Activated T-cell treated with anti-CD3 and anti-CD28 coated beads for 24 hours (primary cell): ENCODE results near the gene GMPPA.

Experiments
- DNase-seq: peaks from one replicate; pipeline ENCODE4 v3.0.0-alpha.2; 2020; ENCODE audit warnings: low read depth

Gene GMPPA

DNA sequence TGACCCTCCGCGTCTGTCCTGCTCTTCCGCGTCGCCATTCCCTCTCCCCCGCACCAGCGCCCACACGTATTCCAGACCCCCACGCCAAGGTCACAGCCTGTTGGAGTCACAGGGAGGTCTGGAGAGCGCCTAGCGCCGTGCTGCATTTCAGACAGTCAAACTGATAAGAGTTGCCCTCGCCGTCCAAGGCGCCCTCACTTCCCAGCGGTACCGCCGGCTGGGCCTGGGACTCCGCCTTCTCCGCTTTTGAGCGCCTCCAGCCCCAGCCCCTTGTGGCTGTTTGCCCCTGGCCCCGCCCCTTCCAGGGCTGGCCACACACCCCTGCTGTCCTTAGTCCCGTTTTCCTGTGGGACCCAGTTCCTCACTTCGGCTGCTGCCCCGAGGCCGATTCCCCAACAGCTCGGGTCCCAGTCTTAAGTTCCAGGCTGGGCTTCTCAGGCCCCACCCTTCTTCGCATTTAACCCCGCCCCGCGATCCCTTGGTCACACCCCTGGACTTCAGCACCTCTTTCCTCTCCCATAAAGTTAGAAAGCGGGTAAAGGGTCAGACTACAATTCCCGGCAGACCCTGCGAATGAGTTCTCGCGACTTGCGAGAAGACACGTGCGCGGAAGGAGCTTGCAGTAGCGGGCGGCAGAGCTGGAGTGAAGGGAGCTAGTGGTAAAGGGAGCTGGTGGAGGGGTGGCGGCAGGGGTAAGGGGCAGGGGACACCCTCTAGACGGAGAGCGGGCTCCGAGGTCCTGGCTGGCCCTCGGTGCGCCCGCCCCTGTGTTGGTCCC lies at the start of gene GMPPA:
GMPPA (plus strand) TSS at position 612 of the 778 bp plus-strand sequence. CDS start 1,085 bp downstream, outside the sequence.
- peak; percentile 90 for DNase-seq

DNA sequence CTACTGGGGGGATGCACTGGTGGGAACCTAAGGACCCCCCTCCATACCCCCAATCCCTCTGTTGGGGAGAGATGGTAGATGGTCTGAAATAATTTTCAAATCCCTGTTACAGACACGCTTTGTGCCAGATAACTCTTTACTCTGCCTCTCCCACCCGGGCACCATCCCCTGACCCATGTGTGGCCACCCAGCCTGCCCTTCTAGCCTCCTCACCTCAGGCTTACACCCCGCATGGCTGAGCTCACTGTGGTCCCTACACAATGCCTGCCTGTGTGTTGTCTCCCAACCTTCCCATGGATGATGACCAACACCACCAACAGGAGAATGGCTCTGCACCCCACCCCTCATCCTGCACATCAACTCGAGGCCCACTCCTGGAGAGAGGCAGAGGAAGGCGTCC lies 49.1 kb upstream of the GMPPA start:
- no peak for DNase-seq

DNA sequence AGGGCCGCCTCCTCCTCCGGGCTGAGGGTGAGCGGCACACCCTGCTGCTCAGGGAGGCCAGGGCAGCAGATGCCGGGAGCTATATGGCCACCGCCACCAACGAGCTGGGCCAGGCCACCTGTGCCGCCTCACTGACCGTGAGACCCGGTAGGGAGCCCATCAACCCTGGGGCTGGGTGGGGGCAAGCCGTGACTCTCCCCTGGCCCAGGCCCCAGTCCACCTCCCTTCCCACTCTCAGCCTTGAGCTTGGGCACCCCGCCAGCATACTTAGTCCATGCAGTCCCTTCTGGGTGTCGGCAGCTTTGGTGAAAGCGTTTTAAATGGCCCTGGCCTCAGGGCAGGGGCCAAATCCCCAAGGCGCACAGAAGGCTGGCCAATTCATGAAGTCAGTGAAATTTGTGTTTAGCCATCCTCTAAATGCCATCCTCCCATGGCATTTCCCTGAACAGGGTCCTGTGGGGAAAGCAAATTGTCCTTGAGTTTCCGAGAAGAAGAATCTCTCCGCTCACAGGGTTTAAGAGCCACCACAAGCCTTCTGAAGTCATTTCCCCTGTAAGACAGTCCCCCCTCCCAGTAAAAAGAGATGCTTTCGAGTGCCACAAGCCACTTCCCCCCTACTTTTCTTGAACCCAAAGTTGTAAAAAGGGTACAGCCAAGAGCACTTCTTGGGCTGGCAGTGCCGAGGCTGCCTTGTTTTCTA lies 46.9 kb upstream of the GMPPA start:
- no peak for DNase-seq

DNA sequence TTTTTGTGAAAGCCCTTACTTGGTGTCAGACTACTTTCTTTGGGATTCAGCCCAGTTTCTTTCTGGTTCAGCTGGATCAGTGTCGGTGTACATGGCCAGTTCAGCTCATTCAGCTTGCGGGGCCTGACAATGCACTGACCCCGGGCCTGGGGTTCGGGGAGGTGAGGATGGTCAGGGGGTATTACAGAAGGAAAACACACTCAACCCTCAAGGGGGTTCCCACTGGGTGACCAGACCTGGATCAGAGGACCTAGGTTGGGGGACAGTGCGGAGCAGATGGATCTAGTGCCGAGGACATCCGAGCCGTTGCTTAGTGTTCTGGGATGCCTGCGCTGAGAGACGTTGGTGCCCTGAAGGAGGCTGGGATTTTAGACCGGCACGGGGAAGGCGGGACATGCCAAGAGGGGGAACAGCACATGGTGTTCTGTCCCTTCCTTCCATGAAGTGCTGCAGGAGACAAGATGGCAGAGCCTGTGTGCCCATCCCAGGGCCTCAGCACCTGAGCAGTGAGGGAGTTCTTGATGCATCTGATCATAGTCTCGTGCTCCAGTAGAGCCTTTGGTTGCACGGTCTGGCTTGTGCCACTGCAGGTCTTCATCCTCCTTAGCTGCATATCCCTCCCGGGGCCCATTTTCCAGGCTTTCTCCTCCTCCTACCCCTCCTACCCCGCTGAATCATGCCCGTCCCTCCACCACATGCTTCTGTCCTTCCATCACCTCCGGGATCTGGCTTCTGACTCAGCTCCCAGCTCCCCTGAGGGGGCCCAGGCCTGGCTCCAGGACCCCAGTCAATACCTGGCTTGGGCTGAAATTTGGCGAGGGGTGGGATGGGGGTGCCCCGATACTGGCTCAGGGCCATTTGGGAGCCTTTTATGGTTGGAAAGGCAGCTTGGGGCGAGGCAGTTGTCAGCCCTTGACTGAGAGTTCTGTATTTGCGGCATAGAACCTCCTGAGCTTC lies 46.1 kb upstream of the GMPPA start:
- DNase-seq: no peak

DNA sequence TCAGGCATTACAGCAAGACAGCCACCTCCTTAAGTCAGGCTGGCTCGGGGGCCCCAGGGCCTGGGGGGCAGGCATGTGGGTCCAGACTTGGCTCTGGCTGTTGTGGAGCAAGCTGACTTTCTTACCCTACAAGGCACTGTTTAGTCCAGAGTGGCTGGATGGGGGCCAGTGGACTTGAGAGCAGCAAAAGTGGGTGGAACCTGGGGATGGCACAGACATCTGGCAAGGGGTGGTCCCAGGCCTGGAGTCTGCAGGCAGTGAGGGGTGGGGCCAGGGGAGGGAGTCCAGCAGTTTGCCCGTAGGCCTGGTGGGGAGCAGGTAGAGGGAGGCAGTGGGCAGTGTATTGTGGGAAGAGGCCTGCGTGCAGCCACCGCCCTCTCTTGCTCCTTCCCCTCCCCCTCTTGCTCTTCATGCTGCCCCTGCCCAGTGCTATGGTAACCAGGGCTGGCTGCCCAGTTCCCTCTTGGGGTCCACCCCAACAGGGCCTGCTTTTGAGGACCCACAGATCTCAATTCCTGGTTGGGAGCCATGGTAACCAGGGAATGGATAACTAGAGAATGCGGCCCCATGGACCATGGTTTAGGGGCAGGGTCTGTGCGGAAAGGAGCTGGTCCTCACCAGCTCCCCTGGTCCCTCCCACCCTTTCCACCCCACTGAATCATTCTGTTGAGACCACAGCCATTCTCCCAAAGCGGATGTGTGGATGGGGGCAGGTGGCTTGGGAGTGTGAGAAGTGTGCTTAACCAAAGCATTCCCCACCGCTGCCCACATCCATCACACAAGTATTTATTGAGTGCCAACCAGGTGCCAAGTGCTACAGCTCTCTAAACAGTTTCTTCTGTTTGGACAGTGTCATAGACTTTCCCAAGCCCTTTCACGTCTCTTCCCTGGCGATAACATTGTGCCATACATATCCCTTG lies 44.8 kb upstream of the GMPPA start:
- no peak for DNase-seq

DNA sequence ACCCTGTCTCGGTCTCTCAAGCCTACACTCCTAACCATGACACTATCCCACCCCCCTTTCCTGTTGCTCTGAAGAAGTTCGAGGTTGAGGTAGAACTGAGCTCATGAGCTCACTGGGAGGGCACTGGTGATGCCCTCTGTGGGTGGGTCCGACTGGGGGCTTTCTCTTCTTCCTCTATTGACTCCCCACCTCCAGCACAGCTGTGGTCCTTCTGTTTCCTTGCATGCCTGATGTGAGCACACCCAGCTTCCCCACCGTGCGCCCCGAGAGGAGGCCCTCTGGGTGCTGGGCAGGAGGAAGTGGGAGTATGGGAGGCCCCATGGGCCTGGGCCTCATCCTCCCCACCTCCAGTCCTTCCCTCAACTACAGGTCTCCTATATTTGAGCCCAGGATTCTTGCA lies 43.1 kb upstream of the GMPPA start:
- DNase-seq: no peak

DNA sequence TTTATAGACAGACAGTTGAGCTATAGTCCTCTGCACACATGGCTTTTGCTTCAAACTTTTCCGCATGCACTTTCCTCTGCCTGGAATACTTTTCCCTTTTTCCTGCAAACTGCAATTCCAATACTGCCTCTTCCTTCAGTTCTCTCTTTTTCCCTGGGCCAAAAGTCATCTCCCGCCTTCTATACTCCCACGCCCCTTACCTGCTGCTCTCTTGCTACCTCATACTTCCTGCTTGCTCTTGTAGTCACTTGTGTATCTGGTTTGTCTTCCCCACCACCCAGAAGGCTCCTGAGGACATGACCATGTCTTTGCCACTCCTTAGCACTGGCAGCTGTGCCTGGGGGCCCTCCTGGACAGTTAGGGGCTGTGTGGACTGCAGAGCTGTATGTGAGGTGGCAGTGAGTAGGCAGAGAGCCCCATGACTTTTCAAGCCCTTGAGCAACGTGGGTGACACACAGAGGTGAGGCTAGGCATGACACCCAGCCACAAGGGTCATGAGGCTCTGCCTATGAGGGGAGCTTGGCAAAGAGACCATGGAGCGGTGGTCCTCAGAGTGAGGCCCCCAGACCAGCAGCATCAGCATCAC lies 40.8 kb upstream of the GMPPA start:
- DNase-seq: no peak

DNA sequence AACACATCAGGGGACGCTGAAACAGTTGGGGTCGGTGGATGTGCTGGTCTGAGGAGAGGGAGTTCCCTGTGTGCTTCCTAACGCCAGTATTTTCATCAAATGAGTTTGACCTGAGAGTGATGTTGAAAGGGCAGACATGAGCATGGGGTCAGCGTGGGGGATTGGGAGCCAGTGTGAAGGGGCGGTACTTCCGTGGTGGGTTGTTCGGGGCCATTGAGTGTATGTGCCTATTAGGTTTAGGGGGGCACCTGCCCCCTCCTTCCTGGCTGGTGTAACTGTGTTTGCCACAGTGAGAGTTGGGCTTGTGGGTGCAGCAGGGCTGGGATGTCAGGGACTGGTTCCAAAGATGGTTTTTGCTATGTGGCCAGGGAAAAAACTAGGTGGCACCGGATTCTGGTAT lies 39.7 kb upstream of the GMPPA start:
- no peak for DNase-seq

DNA sequence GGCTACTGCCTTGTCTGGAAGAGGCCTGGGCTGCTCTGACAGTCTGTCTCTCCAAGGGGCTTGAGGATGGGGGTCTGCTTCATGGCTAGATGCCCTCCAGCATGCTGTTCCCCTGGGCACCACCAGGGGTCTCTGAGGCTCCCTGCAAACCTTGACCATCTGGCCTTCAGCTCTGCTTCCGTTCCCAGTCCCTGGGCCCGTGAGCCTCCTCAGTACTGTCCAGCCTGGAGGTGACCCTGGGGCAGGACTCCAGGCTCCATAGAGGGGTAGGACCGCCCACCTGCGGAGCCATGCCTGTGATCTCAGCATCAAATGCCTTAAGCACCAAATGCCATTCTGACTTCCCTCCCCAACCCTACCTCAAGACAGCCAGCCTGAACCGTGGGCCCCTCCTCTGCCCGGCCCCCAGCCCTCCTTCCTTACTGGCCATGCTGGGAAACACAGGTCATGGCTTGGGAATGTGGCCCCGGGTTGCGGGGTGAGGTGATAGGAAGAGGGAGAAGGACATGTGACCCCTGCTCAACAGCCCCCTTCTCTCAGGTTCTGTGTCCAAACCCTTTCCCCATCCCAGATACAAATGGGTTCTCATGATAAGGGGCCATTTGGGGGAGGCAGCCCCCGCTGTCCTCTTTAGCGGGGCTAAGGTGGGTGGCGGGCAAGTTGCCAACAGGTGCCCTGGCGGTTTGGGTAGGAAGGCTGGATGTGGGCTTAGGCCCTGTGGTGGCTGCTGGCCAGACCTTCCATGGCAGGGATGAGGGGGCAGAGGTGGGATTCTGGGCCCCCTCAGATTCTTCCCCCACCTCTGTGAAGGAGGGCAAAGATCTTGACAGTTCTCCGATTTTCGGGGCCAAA lies 39.0 kb upstream of the GMPPA start:
- DNase-seq: peak; percentile 28

DNA sequence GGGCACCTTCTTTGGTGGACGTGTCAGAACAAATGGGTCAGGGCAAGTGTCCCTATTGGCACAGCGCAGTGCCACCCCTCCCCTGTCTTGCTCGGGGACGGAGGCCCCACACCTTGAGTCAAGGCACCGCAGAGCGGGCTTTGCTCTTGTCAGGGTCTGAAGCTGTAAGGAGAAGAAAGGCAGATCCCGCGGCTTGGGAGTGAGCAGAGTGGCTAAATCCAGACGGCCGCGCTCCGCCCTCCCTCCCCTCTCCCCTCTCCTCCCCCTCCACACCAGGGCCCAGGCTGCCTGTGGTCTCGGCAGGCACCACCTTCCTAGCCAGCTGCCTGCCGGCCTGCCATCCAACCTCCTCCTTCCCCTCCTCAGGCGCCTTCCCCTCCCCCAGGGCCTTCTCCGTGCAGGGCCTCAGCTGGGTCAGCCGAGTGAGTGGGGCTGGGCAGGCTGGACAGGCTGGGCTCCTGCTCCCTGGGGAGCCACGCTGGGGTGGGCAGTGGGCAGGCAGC lies 38.2 kb upstream of the GMPPA start:
- no peak for DNase-seq

DNA sequence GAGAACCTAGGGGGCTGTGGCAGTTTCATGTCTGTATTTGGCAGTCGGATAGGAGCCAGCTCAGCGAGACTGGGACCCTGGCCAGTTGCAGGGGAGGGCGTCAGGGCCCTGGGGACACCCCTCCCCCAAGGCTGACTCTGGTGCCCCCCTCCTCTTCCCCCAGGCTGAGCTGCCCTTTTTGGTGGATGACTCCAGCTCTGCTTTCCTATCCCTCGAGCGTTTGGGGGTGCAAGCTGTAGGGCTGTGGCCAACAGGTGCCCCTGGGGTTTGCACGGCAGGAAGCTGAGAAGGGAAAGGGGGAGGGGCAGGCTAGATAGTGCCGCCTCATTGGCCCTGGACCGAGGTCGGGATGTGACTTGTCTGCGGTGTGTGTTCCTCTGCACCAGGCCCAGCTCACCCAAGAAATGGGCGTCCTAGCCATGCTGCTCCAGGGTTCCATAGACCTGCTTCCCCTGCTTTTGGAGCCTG lies 37.6 kb upstream of the GMPPA start:
- no peak for DNase-seq

DNA sequence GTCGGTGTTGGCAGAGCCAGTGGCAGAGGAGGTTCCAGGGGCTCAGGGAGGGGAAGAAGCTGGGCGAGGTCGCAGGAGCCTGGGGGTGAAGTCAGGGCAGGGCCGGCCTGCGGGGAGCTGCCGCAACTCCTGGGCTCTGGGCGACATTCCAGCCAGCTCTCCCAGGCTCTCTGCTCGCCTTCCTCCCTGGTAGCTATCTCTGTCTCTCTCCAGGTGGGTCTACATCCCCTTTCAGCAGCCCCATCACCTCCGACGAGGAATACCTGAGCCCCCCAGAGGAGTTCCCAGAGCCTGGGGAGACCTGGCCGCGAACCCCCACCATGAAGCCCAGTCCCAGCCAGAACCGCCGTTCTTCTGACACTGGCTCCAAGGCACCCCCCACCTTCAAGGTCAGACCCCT lies 37.0 kb upstream of the GMPPA start:
- no peak for DNase-seq

DNA sequence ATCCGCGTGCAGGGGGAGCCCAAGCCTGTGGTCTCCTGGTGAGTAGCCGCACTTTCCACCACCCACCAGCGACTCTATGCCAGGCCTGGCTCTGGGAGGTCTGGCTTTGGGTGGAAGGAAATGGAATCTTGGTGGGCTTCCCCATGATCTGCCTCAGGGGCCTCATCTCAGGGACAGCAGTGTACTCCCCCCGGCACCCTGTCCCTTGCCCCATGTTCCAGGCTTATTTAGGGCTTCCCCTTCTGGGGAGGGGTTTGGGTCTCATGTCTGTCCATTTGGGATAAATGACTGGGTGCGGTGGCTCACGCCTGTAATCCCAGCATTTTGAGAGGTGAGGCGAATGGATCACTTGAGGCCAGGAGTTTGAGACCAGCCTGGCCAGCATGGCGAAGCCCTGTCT lies 36.3 kb upstream of the GMPPA start:
- no peak for DNase-seq

DNA sequence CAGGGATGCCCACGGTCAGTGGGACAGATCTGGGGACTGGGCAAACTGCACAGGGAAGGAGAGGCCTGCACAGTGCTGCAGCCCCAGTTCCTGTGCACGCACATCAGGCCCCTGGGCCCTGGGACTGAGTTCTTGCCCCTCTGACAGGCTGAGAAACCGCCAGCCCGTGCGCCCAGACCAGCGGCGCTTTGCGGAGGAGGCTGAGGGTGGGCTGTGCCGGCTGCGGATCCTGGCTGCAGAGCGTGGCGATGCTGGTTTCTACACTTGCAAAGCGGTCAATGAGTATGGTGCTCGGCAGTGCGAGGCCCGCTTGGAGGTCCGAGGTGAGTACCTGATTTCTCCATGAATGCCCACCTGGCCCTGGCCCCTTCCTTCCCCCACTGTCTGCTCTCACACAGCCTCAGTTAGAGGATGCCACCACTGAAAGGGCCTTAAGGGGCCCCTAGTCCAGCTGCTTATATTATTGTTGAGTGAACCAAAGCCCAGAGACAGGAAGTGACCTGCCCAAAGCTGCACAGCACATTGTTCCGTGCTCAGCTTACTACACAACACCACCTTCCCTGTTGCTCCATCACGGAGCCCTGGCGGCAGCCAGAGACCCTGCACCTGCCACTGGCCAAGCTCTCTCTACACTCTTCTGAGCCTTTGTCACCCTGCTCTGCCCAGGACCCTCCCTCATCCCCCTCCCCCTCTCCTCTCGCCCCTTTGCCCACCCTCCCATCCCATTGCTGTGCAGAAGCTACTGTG lies 34.2 kb upstream of the GMPPA start:
- DNase-seq: no peak

DNA sequence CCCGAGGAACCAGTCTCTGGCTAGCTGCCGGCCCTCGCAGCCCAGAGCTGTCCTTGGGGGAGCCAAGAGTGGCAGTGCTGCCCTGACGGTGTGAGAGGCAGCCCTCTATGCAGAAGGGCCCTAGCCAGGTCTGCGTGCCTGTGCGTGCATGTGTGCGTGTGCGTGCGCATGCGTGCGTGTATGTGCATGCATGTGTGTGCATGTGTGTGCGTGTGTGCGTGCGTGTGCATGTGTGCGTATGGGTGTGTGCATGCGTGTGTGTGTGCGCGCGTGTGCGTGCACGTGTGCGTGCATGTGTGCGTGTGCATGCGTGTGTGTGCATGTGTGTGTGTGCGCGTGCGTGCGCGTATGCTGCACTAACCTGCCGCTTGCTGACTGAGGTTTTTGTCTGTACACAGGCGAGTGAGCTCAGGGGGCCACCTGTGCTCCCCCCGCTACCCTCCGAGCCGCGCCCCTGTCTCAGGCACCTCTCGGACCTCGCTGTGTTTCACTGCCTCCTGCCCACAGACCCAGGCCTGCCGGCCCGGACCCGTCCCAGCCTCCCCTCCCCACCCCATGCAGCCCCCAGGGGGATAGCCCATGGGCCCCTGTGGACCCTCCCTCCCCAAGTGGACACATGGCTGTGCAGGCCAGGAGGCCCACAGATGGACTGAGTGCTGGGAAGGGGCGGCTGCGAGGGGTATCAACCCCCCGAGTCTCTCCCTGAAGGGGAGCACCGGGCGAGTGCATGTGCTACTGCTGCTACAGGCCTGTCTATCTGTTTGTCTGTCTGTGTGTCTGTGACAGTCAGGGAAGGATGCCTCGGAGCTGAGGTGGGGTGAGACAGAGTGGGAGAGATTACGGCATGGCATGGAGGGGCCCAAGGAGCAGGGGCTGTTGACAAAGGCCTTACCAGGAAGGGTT lies 32.8 kb upstream of the GMPPA start:
- no peak for DNase-seq

DNA sequence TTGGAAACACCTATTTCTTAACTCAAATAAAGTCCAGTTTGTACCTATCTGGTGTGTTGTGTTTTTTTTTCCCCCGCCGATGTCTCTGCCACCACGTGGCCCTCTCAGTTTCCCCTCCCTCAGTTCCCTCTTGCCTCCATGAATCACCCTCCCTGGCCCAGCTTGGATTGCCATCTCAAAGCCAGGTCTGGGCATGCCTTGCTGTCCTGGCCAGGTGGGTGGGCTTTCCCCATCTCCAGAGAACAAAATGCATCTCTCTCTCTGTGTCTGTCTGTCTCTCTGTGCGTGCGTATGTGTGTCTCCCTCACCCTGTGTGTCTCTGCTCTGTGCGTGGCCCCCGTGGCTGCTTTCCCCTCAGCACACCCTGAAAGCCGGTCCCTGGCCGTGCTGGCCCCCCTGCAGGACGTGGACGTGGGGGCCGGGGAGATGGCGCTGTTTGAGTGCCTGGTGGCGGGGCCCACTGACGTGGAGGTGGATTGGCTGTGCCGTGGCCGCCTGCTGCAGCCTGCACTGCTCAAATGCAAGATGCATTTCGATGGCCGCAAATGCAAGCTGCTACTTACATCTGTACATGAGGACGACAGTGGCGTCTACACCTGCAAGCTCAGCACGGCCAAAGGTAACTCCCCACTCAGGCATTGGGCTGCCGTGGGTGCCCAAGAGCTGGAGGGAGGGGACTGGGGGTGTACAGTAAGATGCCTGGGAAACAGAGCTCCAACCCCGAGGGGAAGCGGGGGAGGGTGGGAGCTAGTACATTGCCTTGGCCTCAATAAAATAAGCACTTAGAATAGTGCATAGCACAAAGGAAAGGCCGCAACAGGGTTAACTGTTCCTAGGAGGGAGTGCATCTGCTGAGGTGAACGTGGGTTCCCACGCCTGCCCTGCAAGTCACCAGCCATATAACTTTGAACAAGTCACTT lies 31.6 kb upstream of the GMPPA start:
- DNase-seq: no peak

DNA sequence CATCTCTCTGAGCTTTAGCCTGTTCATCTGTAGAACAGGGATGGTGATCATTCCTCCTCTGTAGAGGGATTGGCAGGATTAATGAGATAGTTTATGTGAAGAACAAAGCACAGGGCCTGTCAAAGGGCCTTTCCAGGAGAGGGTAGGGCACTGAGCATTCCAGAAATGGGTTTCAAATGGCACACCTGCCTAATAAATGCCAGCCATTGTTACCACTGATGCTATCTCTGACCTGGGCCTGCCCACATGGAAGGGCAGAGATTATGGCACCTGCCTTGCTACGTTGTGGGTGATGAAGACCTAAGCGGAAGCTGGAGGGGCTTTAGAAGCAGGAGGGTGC lies 31.0 kb upstream of the GMPPA start:
- no peak for DNase-seq
